PC-3 (cell line): ENCODE measurements around the gene MORN5.

ENCODE experiments used
- CTCF ChIP-seq: fragments of 300-600 bp; sonication (generic); conservative IDR thresholded peaks from 2 replicates; pipeline ENCODE4 v1.5.1; 2017; ENCODE audit warnings: antibody characterized with exemption, low read depth, mild to moderate bottlenecking, low read length
- EZH2 ChIP-seq: fragments of 300-600 bp; sonication (generic); IDR thresholded peaks from one replicate; pipeline ENCODE4 v1.6.1; 2017; ENCODE audit warnings: antibody characterized with exemption, mild to moderate bottlenecking, low read length; ENCODE audit not compliant: unreplicated experiment

- TF ChIP-seq CTCF (no peak; the same call in 1 of the 2 replicates), EZH2 (no peak)
Measured at GRCh38 chr9:122125509-122126330, 34.0 kb upstream of the MORN5 start.
